ENCODE data around the gene LSS. TPM values are rescaled to one million over a fixed set of nuclear protein-coding genes. Genes with fewer than 3 reads are reported as not detected.
A peak's percentile ranks its signal among the peaks of the same experiment; 100 is the strongest.

The LSS gene
- total RNA-seq, 1 experiment from 2014 or later = 121 TPM

GRCh38 chr21:46254208-46254975, 25.8 kb upstream of the LSS start:
- Mint-ChIP-seq H3K9me3 (ENCODE audit: unreplicated experiment) (no peaks in the 10 kb centered on the region), H3K27me3 (ENCODE audit: insufficient read depth, unreplicated experiment) (no peaks in the 10 kb centered on the region), H3K4me3 (ENCODE audit: unreplicated experiment) (no peak overlapping the region), H3K27ac (ENCODE audit: unreplicated experiment) (peak overlapping the region; percentile 43), H3K36me3 (ENCODE audit: insufficient read depth, unreplicated experiment) (peaks cover 93% of the 10 kb centered on the region), H3K4me1 (ENCODE audit: low read depth, unreplicated experiment) (no peaks in the 10 kb centered on the region)
- H3K27me3 ChIP-seq (replicated peaks; ENCODE audit: control insufficient read depth, insufficient read depth, low read length) = no peaks in the 10 kb centered on the region
- CTCF ChIA-PET = no interaction called here
- DNase-seq = no peak
- H3K4me3 ChIP-seq (ENCODE audit: low read depth, low read length) = no peak overlapping the region
- intact Hi-C loops (cut with micrococcal nuclease; ENCODE audit: unreplicated experiment) = no loop called here
- no peak for TF ChIP-seq CTCF (IDR thresholded peaks at IDR 0.05; ENCODE audit: insufficient read depth in 1 of 2, low read depth in 1 of 2, low read length in 1 of 2, severe bottlenecking in 1 of 2, unreplicated experiment in 1 of 2)
- H3K4me1 ChIP-seq = no peaks in the 10 kb centered on the region
- H3K36me3 ChIP-seq (ENCODE audit: control insufficient read depth, insufficient read depth, low read length) = peaks cover 3% of the 10 kb centered on the region; the same call in 1 of the 2 replicates
- BruUV-seq (replicated peaks) = no TSS peak
- no peaks in the 10 kb centered on the region for H3K9me3 ChIP-seq
- POLR2A ChIA-PET = no interaction called here

- POLR2A ChIA-PET = no interaction called here
- intact Hi-C loops (cut with micrococcal nuclease; ENCODE audit: unreplicated experiment) = no loop called here
- H3K9me3 ChIP-seq = no peaks in the 10 kb centered on the region
- peak overlapping the region; percentile 16 for H3K27ac Mint-ChIP-seq (ENCODE audit: unreplicated experiment)
- H3K27me3 ChIP-seq (replicated peaks; ENCODE audit: control insufficient read depth, insufficient read depth, low read length) = no peaks in the 10 kb centered on the region
- TF ChIP-seq CTCF (IDR thresholded peaks at IDR 0.05; ENCODE audit: insufficient read depth in 1 of 2, low read depth in 1 of 2, low read length in 1 of 2, severe bottlenecking in 1 of 2, unreplicated experiment in 1 of 2) = no peak
- no peak overlapping the region for H3K4me3 ChIP-seq (ENCODE audit: low read depth, low read length)
- BruUV-seq (replicated peaks) = no TSS peak
- no peak overlapping the region for H3K4me3 Mint-ChIP-seq (ENCODE audit: unreplicated experiment)
- no peak for DNase-seq
- peaks cover 93% of the 10 kb centered on the region for H3K36me3 Mint-ChIP-seq (ENCODE audit: insufficient read depth, unreplicated experiment)
- no peaks in the 10 kb centered on the region for H3K4me1 Mint-ChIP-seq (ENCODE audit: low read depth, unreplicated experiment)
- H3K36me3 ChIP-seq (ENCODE audit: control insufficient read depth, insufficient read depth, low read length) = peaks cover 3% of the 10 kb centered on the region; the same call in 1 of the 2 replicates
- no peaks in the 10 kb centered on the region for H3K4me1 ChIP-seq
- CTCF ChIA-PET = no interaction called here
- H3K9me3 Mint-ChIP-seq (ENCODE audit: unreplicated experiment) = no peaks in the 10 kb centered on the region
- no peaks in the 10 kb centered on the region for H3K27me3 Mint-ChIP-seq (ENCODE audit: insufficient read depth, unreplicated experiment)
Observed at GRCh38 chr21:46253610-46254124, 25.1 kb upstream of the LSS start.

- no peak for TF ChIP-seq CTCF (IDR thresholded peaks at IDR 0.05; ENCODE audit: insufficient read depth in 1 of 2, low read depth in 1 of 2, low read length in 1 of 2, severe bottlenecking in 1 of 2, unreplicated experiment in 1 of 2)
- H3K9me3 Mint-ChIP-seq (ENCODE audit: unreplicated experiment) = no peaks in the 10 kb centered on the region
- no TSS peak for BruUV-seq (replicated peaks)
- no peaks in the 10 kb centered on the region for H3K9me3 ChIP-seq
- no peak for DNase-seq
- no peaks in the 10 kb centered on the region for H3K4me1 Mint-ChIP-seq (ENCODE audit: low read depth, unreplicated experiment)
- CTCF ChIA-PET = no interaction called here
- POLR2A ChIA-PET = no interaction called here
- no peak overlapping the region for H3K4me3 Mint-ChIP-seq (ENCODE audit: unreplicated experiment)
- H3K27me3 Mint-ChIP-seq (ENCODE audit: insufficient read depth, unreplicated experiment) = no peaks in the 10 kb centered on the region
- H3K27me3 ChIP-seq (replicated peaks; ENCODE audit: control insufficient read depth, insufficient read depth, low read length) = no peaks in the 10 kb centered on the region
- H3K4me3 ChIP-seq (ENCODE audit: low read depth, low read length) = no peak overlapping the region
- intact Hi-C loops (cut with micrococcal nuclease; ENCODE audit: unreplicated experiment) = no loop called here
- H3K27ac Mint-ChIP-seq (ENCODE audit: unreplicated experiment) = no peak overlapping the region
- peaks cover 94% of the 10 kb centered on the region for H3K36me3 Mint-ChIP-seq (ENCODE audit: insufficient read depth, unreplicated experiment)
- H3K36me3 ChIP-seq (ENCODE audit: control insufficient read depth, insufficient read depth, low read length) = peaks cover 1% of the 10 kb centered on the region; the same call in 1 of the 2 replicates
- no peaks in the 10 kb centered on the region for H3K4me1 ChIP-seq
Observed at GRCh38 chr21:46252840-46253239, 24.3 kb upstream of the LSS start.
